ENCODE measurements around the gene NSUN4.

The NSUN4 gene

DNA sequence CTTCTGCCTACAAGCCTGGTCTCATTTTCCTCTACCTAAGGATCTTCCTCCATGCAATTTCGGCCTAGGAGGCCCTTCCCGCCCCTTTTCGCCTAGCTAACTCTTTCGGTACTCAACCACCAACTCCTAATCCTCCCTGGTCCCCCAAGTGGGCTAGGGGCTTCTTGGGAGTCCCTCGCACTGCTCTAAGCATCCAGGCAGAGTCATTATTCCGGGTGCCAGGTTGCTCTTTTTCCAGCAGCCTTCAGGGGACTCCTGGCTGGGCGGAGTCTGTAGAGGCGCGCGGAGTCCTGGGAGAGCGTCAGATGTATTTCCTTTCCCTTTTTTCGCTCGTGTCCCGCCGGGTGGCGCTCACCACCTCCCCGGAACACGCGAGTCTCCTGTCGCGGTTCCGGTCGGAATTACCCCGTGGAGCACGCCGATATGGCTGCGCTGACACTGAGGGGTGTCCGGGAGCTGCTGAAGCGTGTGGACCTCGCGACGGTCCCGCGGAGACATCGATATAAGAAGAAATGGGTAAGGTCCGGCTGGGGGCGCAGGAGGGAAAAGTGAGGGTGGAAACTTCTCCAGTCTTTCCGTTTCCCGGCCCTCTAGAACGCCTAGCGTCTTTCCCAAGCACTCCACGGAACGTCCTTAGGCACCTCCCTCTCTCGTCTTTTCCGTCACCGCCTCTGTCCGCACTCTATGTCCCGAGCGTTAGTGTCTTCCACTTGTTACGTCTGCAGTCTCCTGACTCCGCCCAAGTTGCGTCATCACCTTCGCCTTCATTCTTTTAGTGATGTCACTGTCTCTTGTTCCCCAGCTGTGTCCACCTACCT lies at the start of gene NSUN4:
Gene NSUN4 (plus strand): TSS at position 404 of the 818 bp plus-strand sequence. CDS start 20 bp downstream, at position 424.
- H3K9me3 Mint-ChIP-seq, result no peaks in the 10 kb centered on the region
- peak within 1 kb of the TSS; percentile 99 for H3K27ac Mint-ChIP-seq
- DNase-seq (ENCODE audit: low spot score in 2 of 2), result peak; percentile 80 to 82
- peak within 1 kb of the TSS; percentile 98 for H3K4me3 Mint-ChIP-seq
- H3K36me3 Mint-ChIP-seq, result peaks cover 24% of the 10 kb centered on the region
- H3K4me1 Mint-ChIP-seq, result peaks cover 41% of the 10 kb centered on the region
- ATAC-seq (ENCODE audit: low read depth), result peak; percentile 80
- no peaks in the 10 kb centered on the region for H3K27me3 Mint-ChIP-seq

- Mint-ChIP-seq H3K27me3 (no peaks in the 10 kb centered on the region), H3K27ac (peak overlapping the region; percentile 8), H3K36me3 (peaks cover 16% of the 10 kb centered on the region), H3K9me3 (no peaks in the 10 kb centered on the region), H3K4me3 (no peak overlapping the region), H3K4me1 (peaks cover 4% of the 10 kb centered on the region)
- ATAC-seq (ENCODE audit: low read depth) (no peak), DNase-seq (ENCODE audit: low spot score in 2 of 2) (no peak)
These were observed 45.3 kb upstream of the NSUN4 start for GRCh38 chr1:46295306-46295705.

DNA sequence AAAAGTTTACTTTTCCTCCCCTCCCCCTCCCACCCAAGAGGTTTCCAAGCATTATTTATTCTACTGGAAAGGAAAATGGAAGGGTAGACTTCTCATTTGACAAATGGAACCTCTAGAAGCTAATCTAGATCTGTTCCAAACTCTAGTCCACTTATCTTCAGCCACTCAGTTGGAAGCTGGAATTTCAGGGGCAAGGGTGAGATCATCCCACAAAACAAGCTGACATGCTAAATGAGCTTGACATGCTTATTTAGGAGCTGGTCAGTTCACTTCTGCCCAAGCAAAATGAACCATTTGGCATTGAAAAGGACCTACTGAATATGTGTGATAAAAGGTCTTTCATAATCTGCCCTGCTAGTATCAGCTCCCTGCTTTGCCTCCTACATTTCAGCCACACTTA lies 42.2 kb upstream of the NSUN4 start:
- H3K9me3 Mint-ChIP-seq, result no peaks in the 10 kb centered on the region
- H3K4me1 Mint-ChIP-seq, result peaks cover 22% of the 10 kb centered on the region
- no peaks in the 10 kb centered on the region for H3K27me3 Mint-ChIP-seq
- DNase-seq (ENCODE audit: low spot score in 2 of 2), result no peak
- peaks cover 16% of the 10 kb centered on the region for H3K36me3 Mint-ChIP-seq
- no peak for ATAC-seq (ENCODE audit: low read depth)
- no peak overlapping the region for H3K27ac Mint-ChIP-seq
- no peak overlapping the region for H3K4me3 Mint-ChIP-seq

DNA sequence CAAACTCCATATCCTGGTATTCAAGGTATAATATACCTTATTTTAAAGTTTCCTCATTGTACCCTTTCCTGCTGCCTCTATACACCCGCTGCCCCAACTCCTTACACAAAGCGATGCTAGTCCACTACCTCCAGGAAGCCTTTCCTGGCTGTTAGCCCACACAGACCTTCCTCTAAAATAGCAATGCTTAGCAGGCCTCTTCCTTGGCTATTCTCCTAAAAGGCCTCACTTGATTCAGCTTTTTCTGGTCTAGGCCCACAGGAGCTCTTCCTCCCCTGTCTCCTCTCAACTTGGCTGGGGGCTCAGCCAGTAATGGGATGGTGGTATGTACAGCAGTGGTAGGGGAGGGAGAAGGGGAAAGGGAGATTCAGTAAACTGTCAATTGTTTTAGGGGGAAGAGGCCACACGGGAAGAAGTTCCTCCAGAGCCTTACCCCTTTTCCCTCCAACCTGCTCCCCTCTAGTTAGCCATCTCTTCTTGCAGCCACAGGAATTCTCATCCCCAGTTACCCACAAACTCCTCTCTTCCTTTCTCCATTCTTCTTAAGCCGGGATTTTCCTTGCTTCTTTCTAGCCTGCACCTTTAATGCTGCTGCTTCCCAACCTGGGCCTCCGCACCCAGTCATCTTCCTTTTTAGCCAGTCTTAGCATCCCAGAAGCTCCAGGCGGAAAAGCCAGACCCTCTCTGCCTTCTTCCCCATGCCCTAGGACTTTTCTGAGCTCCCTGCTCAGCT lies 39.8 kb upstream of the NSUN4 start:
- H3K27me3 Mint-ChIP-seq, result no peaks in the 10 kb centered on the region
- peak overlapping the region; percentile 23 for H3K27ac Mint-ChIP-seq
- H3K4me1 Mint-ChIP-seq, result peaks cover 27% of the 10 kb centered on the region
- no peak for DNase-seq (ENCODE audit: low spot score in 2 of 2)
- peak overlapping the region; percentile 91 for H3K4me3 Mint-ChIP-seq
- H3K36me3 Mint-ChIP-seq, result peaks cover 16% of the 10 kb centered on the region
- no peak for ATAC-seq (ENCODE audit: low read depth)
- no peaks in the 10 kb centered on the region for H3K9me3 Mint-ChIP-seq

DNA sequence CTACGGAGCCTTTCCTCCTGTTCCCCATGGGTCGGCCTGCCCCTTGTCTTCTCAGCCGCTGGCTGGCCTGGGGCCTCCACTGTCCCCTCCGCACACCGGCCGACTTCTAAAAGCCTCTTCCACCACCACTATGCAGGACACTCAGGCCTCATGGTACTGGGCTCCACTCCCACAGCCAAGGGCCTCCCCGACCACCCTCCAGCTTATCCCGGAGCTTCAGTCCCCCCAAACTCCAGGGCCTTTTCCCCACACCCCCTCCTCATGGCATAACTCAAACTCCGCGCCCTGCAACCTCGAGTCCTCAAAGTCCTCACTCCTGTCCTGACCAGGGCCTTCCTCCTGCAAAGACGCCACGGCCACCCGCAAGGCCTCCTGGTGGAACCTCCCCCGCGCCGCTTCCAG lies 39.2 kb upstream of the NSUN4 start:
- Mint-ChIP-seq H3K27ac (peak overlapping the region; percentile 96), H3K9me3 (no peaks in the 10 kb centered on the region), H3K4me3 (peak overlapping the region; percentile 91), H3K4me1 (peaks cover 27% of the 10 kb centered on the region), H3K36me3 (peaks cover 16% of the 10 kb centered on the region), H3K27me3 (no peaks in the 10 kb centered on the region)
- DNase-seq (ENCODE audit: low spot score in 2 of 2) (no peak), ATAC-seq (ENCODE audit: low read depth) (no peak)

DNA sequence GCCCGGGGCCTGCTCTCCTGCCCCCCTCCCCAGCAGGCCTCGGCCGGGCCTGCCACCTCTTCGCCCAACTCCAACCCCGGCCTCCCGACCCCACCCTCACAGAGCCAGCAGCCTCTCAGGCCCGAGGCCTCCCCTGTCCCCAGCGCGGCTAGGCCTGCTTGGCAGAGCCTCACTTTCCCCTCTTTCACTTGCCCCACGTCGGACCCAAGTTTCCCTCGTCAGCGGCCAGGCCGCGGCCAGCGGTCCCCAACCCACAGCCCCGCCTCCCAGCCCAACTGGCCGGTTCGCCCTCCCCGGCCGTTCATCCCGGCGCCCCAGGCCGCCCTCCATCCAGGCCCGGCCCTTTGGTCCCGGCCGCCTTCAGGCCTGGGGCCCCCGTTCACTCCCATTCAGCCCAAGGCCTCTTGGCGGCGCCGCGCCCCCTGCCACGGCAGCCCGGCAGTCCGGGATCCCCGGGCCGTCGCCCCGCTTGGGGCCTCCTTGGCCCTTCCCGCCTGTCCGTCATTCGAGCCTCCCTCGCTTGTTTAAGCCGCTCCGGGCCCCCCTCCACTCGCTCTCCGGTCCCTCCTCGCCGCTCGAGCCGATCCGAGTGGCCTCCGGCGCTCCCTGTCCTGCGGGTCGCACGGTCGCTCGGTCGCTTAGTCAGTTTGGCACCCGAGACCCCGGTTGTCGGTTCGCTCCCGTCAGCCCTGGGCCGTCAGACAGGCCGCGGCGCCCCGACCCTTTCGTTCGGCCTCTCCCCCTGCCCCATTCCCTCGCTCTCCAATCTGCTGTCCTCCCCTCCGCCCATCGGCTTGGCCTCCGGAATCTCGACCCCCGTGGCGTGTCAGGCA lies 38.6 kb upstream of the NSUN4 start:
- Mint-ChIP-seq H3K27ac (peak overlapping the region; percentile 96), H3K36me3 (peaks cover 10% of the 10 kb centered on the region), H3K4me3 (peak overlapping the region; percentile 91), H3K9me3 (no peaks in the 10 kb centered on the region), H3K4me1 (peaks cover 27% of the 10 kb centered on the region), H3K27me3 (no peaks in the 10 kb centered on the region)
- ATAC-seq (ENCODE audit: low read depth) (peak; percentile 43), DNase-seq (ENCODE audit: low spot score in 2 of 2) (peak; percentile 58 to 70)

- Mint-ChIP-seq H3K36me3 (peaks cover 6% of the 10 kb centered on the region), H3K9me3 (no peaks in the 10 kb centered on the region), H3K4me1 (peaks cover 32% of the 10 kb centered on the region), H3K27ac (peak overlapping the region; percentile 96), H3K27me3 (no peaks in the 10 kb centered on the region), H3K4me3 (peak overlapping the region; percentile 91)
- DNase-seq (ENCODE audit: low spot score in 2 of 2), result peak in 1 of 2 donors; percentile 61
- peak; percentile 6 for ATAC-seq (ENCODE audit: low read depth)
These were observed 38.0 kb upstream of the NSUN4 start for GRCh38 chr1:46302641-46303037.

DNA sequence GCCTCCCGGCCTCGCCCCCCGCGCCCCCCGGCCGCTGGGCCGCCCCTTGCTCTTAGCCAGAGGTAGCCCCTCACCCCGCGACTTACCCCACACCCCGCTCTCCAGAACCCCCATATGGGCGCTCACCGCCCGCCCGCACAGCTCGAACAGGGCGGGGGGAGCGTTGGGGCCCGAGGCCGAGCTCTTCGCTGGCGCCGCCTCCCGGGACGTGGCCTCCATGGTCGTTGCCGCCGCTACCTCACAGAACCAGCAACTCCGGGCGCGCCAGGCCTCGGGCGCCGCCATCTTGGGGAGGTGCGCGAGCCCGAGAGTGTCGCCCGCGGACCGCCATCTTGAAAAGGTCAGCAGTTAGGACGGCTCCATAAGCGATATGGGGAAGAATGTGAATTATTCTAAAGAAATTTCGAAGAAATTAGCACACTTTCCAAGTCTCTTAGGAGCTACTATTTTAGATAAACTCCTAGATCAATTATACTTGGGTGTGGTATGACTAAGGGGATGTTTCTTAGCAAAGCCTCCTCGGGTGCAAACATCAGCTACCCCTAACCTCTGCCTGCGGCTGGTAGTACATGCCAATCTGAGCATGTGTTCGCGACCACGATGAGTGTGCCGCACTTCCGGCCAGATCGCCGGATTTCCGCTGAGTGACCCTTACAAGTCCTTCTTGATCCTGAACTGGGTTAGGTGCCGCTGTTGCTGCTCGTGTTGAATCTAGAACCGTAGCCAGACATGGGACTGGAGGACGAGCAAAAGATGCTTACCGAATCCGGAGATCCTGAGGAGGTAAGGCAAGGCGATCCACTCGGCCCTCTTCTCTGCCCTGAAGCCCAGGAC lies 37.4 kb upstream of the NSUN4 start, which contains the start of the genes LRRC41 and UQCRH:
Gene LRRC41 (minus strand): TSS at position 579 of the 834 bp plus-strand sequence. CDS start 294 bp downstream, at position 285.
Gene UQCRH (plus strand): TSS at position 661 of the 834 bp plus-strand sequence. CDS start 69 bp downstream, at position 730.
- peak within 1 kb of the TSS; percentile 91 for H3K4me3 Mint-ChIP-seq
- peaks cover 5% of the 10 kb centered on the region for H3K36me3 Mint-ChIP-seq
- no peaks in the 10 kb centered on the region for H3K9me3 Mint-ChIP-seq
- no peaks in the 10 kb centered on the region for H3K27me3 Mint-ChIP-seq
- DNase-seq (ENCODE audit: low spot score in 2 of 2), result peak; percentile 93 to 97
- H3K4me1 Mint-ChIP-seq, result peaks cover 36% of the 10 kb centered on the region
- H3K27ac Mint-ChIP-seq, result peak within 1 kb of the TSS; percentile 96
- ATAC-seq (ENCODE audit: low read depth), result peak; percentile 85

DNA sequence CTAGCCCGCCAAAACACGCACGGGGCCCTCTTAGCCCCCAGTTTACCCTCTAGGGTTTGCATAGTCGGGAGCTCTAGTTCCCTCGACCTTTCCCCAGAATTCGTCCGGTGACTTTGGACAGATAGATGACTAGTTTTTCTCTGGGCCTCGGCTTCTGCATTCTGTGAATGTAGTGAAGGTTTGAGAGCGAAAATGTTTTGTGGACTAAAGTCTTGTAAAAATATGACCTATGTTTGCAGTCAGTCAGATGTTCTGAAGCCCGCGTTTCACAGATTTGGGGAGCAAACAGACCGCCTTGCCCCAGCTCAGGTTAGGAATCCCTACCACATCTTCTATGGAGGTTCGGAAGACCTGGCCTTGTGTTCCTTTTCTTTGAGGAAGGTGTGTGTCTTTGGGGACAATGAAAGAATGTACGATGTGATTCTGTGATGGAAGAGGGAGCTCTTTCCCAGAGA lies 36.7 kb upstream of the NSUN4 start:
- H3K4me3 Mint-ChIP-seq, result peak overlapping the region; percentile 91
- no peaks in the 10 kb centered on the region for H3K27me3 Mint-ChIP-seq
- peak overlapping the region; percentile 96 for H3K27ac Mint-ChIP-seq
- H3K4me1 Mint-ChIP-seq, result peaks cover 39% of the 10 kb centered on the region
- H3K9me3 Mint-ChIP-seq, result no peaks in the 10 kb centered on the region
- no peak for ATAC-seq (ENCODE audit: low read depth)
- peaks cover 7% of the 10 kb centered on the region for H3K36me3 Mint-ChIP-seq
- DNase-seq (ENCODE audit: low spot score in 2 of 2), result no peak

DNA sequence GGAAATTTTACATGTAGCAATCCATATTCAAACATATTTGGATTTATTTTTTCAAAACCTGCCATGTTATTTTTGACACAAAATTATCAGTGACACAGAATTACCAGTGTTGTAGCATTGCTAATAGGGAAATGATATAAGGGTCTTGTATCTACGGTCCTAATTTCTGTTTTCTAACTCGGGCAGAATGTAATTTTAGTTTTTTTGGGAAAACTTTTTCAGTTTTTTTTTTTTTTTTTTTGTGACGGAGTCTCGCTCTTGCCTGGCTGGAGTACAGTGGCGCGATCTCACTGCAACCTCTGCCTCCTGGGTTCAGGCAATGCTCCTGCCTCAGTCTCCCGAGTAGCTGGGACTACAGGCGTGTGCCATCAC lies 34.5 kb upstream of the NSUN4 start:
- no peak for ATAC-seq (ENCODE audit: low read depth)
- Mint-ChIP-seq H3K4me3 (peak overlapping the region; percentile 62), H3K4me1 (peaks cover 32% of the 10 kb centered on the region), H3K27me3 (no peaks in the 10 kb centered on the region), H3K9me3 (no peaks in the 10 kb centered on the region), H3K36me3 (peaks cover 12% of the 10 kb centered on the region), H3K27ac (no peak overlapping the region)
- no peak for DNase-seq (ENCODE audit: low spot score in 2 of 2)

GRCh38 chr1:46309401-46310159 lies 31.0 kb upstream of the NSUN4 start:
- Mint-ChIP-seq H3K9me3 (no peaks in the 10 kb centered on the region), H3K4me1 (peaks cover 19% of the 10 kb centered on the region), H3K27me3 (no peaks in the 10 kb centered on the region), H3K4me3 (no peak overlapping the region), H3K27ac (no peak overlapping the region), H3K36me3 (peaks cover 17% of the 10 kb centered on the region)
- ATAC-seq (ENCODE audit: low read depth), result no peak
- no peak for DNase-seq (ENCODE audit: low spot score in 2 of 2)

DNA sequence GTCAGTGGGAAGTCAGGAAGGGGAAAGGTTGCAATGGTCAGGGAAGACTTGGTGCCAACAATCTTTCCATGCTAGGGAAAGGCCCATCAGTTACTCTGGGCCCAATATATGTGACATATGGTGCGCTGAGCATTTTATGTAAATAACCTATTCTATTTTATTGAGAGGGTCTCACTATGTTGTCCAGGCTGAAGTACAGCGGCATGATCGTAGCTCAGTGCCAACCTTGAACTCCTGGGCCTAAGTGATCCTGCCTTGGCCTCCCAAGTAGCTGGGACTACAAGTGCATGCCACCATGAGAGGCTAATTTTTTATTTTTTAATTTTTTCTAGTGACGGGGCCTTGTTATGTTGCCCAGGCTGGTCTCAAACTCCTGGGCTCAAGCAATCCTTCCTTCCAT lies 30.3 kb upstream of the NSUN4 start:
- no peak for DNase-seq (ENCODE audit: low spot score in 2 of 2)
- Mint-ChIP-seq H3K9me3 (no peaks in the 10 kb centered on the region), H3K27ac (no peak overlapping the region), H3K27me3 (no peaks in the 10 kb centered on the region), H3K4me3 (no peak overlapping the region), H3K4me1 (peaks cover 18% of the 10 kb centered on the region), H3K36me3 (peaks cover 20% of the 10 kb centered on the region)
- no peak for ATAC-seq (ENCODE audit: low read depth)
